GM18519 (cell line): Measurements from ENCODE around the gene FAM111A.
A peak's percentile ranks its signal among the peaks of the same experiment; 100 is the strongest.

Experiments used
- ATAC-seq: cut with Tn5 transposase; IDR thresholded peaks from one replicate; pipeline ENCODE4 v1.9.1; 2021; ENCODE audit warnings: mild to moderate bottlenecking, moderate library complexity; ENCODE audit not compliant: unreplicated experiment, low FRiP score

The FAM111A gene

GRCh38 chr11:59141191-59141590, 1.5 kb upstream of the FAM111A start:
- ATAC-seq, result no peak

- no peak for ATAC-seq
Measured at GRCh38 chr11:59141673-59142460, 789 bp upstream of the FAM111A start.

- ATAC-seq, result no peak
Measured at GRCh38 chr11:59144096-59144495, 1.4 kb downstream of the FAM111A start.

- peak; percentile 40 for ATAC-seq
Measured at GRCh38 chr11:59144579-59145345, 2.1 kb downstream of the FAM111A start.

- no peak for ATAC-seq
Measured at GRCh38 chr11:59145534-59145933, 2.9 kb downstream of the FAM111A start.

GRCh38 chr11:59151761-59152160, 9.1 kb downstream of the FAM111A start:
- ATAC-seq, result peak; percentile 47

GRCh38 chr11:59152312-59152951, 9.8 kb downstream of the FAM111A start:
- ATAC-seq, result peak; percentile 55

GRCh38 chr11:59154610-59155009, 12.0 kb downstream of the FAM111A start:
- no peak for ATAC-seq

- no peak for ATAC-seq
Measured at GRCh38 chr11:59157433-59157832, 14.8 kb downstream of the FAM111A start.

GRCh38 chr11:59158206-59159068, 15.8 kb downstream of the FAM111A start:
- ATAC-seq, result peak; percentile 82

- ATAC-seq, result no peak
Measured at GRCh38 chr11:59164028-59164427, 21.4 kb downstream of the FAM111A start.

- peak; percentile 43 for ATAC-seq
Measured at GRCh38 chr11:59171508-59172322, 29.1 kb downstream of the FAM111A start, which contains the start of gene DTX4. DTX4 (plus strand) TSS chr11:59172132; CDS start chr11:59172596, 464 bp downstream.

GRCh38 chr11:59172345-59173079, 29.9 kb downstream of the FAM111A start:
- ATAC-seq, result peak; percentile 33

GRCh38 chr11:59173080-59173963, 30.7 kb downstream of the FAM111A start:
- no peak for ATAC-seq

GRCh38 chr11:59173964-59174663, 31.5 kb downstream of the FAM111A start:
- ATAC-seq, result no peak

- ATAC-seq, result no peak
Measured at GRCh38 chr11:59174664-59175033, 32.0 kb downstream of the FAM111A start.

GRCh38 chr11:59175091-59175501, 32.4 kb downstream of the FAM111A start:
- ATAC-seq, result no peak
